Ramos (cell line): ENCODE data around the gene PRM3.

Source experiments
- in situ Hi-C: fragments of 300-500 bp; cut with MboI; formaldehyde crosslinking; loops from one replicate; pipeline ENCODE4 v1.14.3; 2022; ENCODE audit warnings: low sequenced_read_pairs; ENCODE audit not compliant: unreplicated experiment

Gene PRM3

DNA sequence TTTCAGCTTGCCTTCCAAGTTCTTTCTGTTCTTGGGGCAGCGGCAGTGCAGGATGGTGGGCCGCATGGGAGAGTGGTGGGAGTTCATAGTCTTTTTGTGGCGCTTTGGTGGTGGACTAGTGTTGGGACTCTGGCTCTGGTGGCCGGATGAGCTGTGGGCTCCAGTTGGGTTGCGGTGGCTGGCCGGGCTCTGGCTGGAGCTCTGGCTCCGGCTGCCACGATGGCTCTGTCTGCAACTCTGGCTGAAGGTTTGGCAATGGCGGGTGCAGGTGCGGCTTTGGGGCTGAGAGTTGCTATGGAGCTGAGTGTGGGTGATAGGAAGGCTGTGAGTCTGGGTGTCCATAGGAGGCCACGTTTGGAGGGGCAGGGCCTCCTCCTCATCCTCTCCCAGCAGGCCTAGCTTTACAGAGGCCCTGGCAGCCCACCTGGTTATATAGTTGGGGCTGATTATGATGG lies 4.5 kb downstream of the PRM3 start, which contains the start of gene TNP2:
TNP2 (minus strand) TSS at position 405 of the 455 bp plus-strand sequence; CDS start at position 342, 63 bp downstream.
- in situ Hi-C loops: no loop called here

DNA sequence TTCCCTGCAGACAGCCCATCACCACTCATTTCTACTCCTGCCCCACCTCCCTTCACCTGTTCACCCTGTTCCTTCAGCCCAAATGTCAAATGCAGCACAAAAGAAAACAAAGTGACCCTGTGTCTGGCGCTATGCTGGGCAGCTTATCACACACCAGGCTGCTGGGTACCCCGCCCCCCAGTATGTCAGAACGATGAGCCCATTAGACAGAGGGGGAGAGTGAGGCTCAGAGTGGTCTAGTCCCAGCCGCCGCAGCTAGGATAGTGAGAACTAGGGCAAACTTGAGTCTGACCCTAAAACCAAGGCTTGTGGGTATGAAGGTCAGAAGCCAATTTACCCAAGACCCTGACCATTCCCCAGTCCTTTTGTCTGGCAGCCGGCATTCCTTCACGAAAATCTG lies 8.3 kb downstream of the PRM3 start:
- in situ Hi-C loops: no loop called here

DNA sequence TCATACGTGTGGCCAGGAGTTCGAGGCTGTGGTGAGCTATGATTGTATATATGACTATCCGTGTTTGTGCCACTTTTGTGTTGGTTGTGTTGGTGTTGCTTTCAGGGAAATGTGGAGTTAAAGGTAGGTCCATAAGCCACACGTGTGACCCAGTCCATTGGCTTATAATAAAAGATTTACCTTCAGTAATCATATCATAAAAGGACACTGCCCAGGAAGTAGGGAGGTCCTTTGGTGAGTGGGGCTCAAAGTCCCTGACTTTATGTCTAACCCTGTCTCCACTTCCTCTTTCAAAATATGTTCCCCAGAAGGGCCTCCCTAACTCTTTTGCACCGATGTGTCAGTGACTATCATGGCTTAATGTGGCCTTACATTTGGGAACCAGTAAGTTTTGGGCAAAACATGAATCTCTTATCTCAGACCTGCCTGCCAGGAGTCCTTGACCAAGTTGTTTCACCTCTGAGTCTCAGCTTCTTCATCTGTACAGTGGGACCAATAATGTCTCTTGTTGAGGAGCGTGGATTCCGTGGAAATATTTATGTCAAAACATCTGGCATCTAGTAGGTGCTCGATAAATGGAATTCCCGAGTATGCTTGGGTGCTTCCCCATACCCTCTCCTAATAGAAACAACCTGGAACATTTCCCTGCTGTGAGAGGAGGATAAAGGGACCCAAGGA lies 9.1 kb downstream of the PRM3 start:
- in situ Hi-C loops: no loop called here

DNA sequence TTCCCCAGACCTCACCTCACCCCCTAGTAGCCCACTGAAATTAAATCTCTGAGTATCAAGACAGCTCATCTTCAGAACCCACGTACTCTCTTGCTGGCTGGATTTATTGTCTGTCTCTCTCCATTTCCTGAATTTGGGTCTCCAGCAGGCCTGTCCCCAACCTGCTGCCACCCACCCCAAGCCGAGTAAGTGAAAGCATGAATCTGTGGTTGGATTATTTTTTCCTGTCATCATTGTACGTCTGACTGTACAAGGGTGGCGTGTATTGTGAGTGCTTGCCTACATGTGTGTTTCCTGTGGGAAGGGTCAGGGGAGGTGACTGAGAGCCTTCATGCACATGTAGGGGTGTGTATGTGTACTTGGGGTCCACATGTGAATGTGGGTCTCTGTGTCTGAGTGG lies 9.7 kb downstream of the PRM3 start:
- in situ Hi-C loops: no loop called here

DNA sequence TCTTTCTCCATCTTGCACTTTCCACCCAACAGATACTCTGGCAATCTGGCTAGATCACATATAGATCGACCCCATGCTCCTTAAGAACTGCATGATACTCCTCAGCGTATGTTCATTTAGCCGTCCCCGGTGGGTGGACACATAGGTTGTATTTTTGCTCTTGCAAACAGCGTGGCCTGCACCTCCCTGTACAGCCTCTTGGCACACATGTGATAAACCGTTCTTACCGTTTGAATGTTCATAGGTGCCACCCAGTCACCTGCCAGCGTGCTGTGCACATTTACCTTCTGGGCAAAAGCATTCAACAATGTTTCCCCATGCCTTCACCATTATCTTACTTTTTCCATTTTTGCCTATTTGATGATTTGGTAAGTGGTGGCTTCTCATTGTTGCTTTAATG lies 10.5 kb downstream of the PRM3 start:
- in situ Hi-C loops: no loop called here

DNA sequence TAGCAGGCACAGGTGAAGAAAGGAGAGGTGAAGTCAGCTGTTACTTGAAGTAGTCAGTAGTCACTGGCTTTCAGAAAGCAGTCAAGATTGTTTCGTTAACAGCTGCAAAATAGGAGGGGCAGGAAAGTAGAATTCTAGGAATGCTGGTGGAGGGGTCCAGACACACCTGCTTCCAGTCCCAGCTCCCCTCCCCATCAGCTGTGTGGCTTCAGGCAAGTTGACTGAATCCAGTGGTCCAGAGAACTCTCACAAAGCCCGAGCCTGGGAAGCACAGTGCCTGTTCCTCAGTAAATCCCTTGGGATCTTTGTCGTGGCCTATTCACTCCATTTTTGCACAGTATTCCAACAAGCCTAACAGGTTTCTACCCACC lies 12.8 kb downstream of the PRM3 start:
- in situ Hi-C loops: no loop called here

DNA sequence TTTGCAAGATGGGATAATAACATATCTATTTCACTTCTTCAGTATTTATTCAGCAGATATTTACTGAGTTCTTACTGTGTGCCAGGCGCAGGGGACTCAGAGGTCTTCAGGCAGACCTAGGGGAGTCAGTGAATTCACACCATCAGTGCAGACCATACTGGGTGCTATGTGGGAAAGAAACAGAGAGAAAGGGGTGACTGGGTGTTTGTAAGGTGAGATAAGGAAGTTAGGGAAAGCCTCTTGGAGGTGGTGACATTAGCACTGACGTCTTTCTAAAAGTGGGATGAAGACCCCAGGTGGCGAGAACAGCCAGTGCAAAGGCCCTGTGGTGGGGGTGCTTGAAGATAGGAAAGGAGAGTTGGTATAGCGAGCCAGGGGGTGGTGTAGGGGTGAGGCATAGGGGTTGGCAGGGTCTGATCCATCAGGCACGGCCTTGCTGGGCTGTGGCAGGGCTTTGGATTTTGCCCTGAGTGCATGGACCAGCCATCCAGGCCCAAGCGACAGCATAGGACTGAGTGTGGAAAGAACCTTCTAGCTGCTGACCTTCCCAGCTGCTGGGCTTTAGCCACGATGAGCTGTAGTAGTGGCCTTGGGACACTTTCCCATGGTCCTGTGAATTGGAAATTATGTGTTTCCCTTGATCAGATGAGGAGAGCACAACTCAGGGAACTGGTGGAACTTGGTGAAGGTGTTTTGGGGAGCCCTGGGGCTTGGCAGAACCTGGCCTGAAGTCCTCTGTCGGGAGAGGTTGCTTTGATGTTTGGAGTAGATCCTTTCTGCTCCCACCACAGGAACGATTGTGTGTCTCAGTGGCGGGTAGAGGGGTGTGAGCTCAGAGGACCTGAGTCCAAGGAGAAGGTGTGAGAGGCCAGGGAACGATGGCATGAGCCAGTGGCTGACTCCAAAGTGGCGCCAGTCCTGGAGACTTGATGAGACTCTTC lies 13.5 kb downstream of the PRM3 start:
- in situ Hi-C loops: loop anchor here (5.0 kb wide), 2 partner anchors 32 to 97 kb away; no protein-coding TSS in a partner anchor

DNA sequence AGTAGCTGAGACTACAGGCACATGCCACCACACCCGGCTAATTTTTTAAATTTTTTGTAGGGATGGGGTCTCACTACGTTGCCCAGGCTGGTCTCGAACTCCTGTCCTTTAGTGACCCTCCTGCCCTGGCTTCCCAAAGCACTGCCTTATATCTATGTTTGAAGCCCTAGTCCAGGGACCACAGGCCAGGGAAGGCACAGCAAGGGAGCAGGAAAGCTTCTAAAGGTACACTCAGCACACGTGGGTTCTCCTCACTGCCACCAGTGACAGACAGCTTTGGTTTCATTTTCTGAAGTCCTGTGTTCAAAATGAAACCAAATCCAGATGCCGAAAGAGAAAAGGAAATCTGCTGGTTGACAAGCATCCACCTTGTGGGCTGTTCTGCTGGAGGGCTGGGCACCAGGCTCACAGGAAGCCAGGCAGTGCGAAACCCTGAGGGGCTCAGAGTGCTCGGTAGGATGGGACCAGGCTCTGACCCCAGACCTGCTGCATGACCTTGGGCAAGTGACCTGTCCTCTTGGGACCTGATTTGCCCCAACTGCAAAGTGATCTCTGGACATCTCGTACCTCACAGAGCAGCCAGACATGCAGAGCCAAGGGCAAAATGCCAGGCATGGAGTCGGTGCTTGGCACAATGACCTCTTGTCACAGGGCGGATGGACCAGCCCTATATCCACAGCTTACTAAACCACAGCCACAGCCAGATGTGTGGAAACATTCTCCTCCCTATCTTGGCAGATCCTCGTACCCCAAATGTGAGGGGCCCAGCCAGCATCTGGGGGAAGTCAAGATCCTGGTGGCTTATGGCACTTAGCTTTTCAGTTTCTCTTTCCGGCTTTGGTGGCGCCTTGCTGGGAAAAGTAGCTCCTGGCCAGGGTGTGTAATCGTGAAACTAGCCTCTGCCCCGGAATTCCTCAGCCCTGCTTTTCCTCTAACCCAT lies 14.6 kb downstream of the PRM3 start:
- in situ Hi-C loops: loop anchor here (5.0 kb wide), 2 partner anchors 33 to 98 kb away; no protein-coding TSS in a partner anchor

DNA sequence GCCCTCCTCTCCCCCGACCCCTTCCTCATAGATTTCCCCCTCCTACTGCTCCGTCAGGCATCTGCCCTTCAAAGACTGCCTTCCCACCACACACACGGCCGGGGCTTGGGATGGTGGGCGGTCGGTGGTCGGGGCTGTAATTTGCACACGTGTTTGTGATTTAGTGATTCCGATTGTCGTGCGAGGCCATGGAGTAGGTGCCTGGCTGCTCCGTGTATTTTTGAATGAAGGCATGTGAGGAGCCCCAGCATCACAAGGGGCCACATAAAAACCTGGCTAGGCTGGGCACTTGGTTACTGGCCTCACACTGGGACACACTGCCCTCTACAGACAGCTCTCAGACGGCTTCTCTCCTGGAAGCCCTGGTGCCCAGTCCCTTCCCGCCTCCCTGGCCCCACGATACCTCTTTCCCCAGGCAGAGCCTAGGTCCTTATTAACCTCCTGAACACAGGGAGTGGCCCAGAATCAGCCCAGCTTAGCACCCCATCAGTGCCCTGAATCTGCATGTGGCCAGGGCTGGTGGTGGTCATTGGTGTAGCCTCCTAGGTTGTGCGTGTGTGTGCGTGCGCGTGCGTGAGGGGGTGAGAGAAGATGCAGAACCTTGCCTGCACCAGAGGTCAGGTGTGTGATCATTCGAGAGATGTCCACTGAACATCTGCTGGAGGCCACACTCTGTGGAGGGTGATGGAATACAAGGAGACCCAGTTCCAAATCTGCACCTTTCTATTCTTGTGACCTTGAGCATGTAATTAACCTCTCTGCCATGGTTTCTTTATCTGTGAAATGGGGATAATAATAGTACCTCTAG lies 16.1 kb downstream of the PRM3 start:
- in situ Hi-C loops: loop anchor here (5.0 kb wide), 2 partner anchors 35 to 100 kb away; no protein-coding TSS in a partner anchor

DNA sequence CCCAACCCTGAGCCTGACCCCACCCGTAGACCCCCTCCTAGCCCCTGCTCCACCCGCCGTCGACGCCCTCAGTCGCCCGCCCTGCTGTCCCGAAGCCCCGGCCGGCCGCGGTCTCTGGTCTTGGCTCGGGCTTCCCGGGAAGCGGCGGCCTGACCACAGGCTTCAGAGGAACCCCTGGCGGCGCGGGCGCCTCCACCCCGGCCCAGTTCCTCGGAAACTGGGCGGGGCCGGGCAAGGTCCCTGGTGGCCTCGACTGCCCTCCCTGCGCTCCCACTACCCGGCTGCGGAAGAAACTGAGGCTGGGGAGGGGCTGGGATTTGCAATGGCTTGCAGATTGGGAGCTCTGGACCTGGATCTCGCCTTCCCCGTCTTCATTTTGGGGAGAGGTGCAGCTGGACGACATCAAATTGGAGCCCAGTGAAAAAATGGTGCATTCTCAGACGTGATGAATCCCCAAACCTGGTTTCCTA lies 16.7 kb downstream of the PRM3 start:
- in situ Hi-C loops: loop anchor here (5.0 kb wide), 2 partner anchors 36 to 101 kb away; no protein-coding TSS in a partner anchor

DNA sequence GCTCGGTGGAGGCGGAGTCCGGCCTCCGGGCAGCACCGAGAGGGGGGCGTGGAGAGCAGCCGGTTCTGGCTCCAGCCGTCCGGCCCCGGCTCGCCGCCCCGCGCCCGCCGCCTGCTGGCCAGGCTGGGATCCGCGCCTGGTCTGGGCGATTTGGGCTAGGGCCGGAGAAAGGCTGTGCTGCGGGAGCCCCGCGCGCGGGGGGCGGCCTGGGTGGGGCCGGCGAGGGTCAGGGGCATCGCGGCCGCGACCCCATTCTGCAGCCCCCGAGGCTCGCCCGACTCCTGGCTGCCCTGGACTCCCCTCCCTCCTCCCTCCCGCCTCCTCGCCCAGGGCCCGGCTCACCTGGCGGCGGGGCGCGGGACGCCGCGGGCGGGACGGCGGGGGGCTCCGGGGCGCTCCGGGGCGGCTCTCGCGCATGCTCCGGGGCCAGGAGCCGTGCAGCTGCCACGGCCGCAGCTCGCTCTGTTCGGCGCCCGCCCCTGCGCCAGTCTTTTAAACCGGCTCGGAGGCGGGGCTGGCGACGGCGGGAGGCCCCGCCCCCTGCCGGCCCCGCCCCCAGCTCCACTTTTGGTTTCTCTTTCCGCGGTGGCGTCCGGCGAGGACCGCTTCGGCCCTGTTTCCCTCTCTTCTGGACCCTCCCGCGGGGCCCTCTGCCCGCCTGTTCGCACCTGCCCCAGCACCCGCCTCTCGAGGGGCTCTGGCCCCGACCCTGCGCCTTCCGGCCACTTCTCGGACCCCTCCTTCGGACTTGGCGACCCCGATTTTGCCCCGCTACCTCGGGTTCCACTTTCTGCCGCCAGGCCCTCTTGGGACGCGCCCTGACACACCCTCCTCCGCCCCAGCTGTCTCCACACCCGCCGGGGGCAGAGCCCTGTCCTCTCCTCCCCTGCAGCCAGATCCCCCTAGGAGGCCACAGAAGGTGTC lies 17.4 kb downstream of the PRM3 start, which contains the start of gene SOCS1:
SOCS1 (minus strand) TSS at position 468 of the 924 bp plus-strand sequence. CDS start 726 bp downstream, outside the sequence.
- in situ Hi-C loops: loop anchor here (5.0 kb wide), 2 partner anchors 36 to 101 kb away; no protein-coding TSS in a partner anchor

DNA sequence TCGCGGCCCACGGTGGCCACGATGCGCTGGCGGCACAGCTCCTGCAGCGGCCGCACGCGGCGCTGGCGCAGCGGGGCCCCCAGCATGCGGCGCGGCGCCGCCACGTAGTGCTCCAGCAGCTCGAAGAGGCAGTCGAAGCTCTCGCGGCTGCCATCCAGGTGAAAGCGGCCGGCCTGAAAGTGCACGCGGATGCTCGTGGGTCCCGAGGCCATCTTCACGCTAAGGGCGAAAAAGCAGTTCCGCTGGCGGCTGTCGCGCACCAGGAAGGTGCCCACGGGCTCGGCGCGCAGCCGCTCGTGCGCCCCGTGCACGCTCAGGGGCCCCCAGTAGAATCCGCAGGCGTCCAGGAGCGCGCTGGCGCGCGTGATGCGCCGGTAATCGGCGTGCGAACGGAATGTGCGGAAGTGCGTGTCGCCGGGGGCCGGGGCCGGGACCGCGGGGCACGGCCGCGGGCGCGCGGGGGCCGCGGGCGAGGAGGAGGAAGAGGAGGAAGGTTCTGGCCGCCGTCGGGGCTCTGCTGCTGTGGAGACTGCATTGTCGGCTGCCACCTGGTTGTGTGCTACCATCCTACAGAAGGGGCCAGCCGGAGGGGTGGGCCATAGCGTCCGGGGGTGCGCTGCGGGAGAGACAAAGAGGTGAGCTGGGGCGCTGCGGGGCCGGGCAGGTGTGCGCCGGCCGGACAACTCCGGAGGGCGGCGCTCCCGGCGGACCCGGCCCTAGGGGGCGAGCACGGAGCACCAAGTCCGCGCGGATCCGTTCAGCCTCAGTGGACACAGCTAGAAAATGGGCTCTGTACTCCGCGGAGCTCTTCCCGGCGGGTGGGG lies 18.3 kb downstream of the PRM3 start:
- in situ Hi-C loops: loop anchor here (5.0 kb wide), 2 partner anchors 37 to 102 kb away; no protein-coding TSS in a partner anchor

DNA sequence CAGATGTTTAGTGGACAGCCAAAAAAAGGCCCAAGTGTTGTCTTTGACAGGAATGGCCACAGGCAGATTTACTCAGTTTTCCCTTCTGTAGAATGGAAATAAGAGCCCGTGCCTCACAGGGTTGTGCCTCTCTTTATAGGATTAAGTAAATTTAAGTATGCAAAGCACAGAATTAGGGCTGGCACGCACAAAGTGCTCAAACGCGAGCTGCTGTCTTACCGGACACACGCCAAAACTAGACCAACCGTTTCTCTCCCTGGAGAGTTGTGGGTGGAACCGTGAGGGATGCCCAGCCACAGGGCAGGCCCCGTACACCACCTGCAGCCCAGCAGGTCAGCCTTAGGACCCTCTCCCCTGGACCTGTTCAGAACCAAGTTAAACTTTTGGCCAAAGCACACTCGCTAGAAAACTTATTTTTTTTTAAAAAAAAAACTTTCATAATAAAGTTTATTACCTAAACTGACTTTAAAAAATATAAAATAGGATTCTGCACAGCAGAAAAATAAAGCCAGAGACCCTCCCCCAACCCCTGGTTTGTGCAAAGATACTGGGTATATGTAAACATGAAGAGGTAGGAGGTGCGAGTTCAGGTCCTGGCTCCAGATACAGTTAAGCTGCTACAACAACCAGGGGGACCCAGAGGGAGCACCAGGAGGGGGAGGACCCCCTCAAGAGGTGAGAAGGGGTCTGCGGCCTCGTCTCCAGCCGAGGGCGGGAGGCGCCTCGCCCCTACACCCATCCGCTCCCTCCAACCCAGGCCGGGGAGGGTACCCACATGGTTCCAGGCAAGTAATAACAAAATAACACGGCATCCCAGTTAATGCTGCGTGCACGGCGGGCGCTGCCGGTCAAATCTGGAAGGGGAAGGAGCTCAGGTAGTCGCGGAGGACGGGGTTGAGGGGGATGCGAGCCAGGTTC lies 19.2 kb downstream of the PRM3 start:
- in situ Hi-C loops: no loop called here

DNA sequence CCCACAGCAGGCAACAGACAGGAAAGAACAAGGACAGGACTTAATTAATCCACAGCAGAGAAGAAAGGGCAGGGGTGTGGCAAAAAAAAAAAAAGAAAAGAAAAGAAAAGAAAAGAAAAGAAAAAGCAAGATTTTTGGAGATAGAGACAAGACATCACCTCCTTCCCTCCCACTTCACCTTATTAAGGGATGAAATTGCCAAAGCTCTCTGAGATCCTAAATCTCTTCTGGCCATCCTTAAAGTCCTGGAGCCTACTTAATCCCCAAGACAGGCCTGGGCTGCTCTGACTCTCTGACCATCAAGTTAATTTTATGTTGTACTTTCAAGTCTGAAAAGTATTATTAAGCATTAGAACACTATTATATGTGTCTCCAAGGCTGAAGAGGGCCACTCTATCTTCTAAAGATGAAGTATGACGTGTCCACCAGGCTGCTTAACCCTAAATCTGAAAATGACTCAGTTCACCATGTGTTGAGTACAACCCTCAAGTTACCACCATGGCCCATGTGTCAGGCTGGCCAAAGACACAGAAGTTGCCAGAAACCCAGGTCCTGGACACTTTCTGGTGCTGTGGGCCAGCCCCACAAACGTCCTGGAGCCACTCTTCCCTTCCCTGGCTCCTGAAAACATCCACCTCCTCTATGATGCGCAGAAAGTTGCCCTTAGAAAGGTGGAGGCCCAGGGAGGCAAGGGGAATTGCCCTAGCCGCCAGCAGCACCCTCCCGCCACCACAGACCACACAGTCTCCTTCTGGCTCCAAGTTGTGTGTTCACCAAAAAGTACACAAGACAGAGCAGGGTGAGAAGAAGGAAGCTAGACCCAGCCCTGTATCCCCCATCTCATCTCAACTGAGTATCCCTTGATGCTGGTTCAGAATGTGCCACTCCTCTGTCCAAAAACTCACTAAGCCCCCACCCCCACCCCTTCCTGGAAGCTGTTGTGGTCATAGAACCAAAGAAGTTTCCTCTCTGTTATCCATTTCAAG lies 20.1 kb downstream of the PRM3 start:
- in situ Hi-C loops: no loop called here

DNA sequence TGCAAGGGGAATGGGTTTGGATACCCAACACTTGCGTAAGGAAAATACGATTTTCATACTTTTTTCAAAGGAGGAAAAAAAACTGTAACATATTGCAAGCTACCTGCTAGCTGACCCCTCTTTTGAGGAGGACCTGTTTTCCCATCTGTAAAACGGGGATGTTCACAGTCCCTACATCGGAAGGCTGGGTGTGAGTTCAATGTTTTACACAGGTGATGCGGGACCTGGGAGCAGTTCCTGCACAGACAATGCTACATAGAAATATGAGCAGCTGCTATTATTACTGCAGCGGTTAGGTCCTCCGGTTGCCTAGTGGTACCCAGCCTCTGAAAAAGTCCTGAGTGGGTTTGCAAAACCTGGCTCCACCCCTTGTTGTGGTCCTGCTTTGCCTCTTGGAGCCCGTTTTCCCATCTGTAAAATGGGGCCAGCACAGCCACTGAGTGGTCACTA lies 20.9 kb downstream of the PRM3 start:
- in situ Hi-C loops: no loop called here
